Left ventricle myocardium inferior (tissue), 1 donor: Measurements from ENCODE around the gene ABCA9. TPM values are rescaled to one million over a fixed set of nuclear protein-coding genes. Genes with fewer than 3 reads are reported as not detected.
A peak's percentile ranks its signal among the peaks of the same experiment; 100 is the strongest.

Experiments used
- DNase-seq: peaks from one replicate; pipeline ENCODE4 v3.0.0-alpha.2; 2020
- H3K27ac ChIP-seq: fragments of 200-600 bp; replicated peaks from 2 replicates; pipeline ENCODE4 v1.8.0; 2021
- H3K27me3 ChIP-seq: fragments of 200-600 bp; 2 replicates; pipeline ENCODE4 v1.8.0; 2021; ENCODE audit warnings: low read depth
- H3K36me3 ChIP-seq: fragments of 200-600 bp; 2 replicates; pipeline ENCODE4 v1.8.0; 2021
- H3K4me1 ChIP-seq: fragments of 200-600 bp; 2 replicates; pipeline ENCODE4 v1.8.0; 2021
- H3K4me3 ChIP-seq: fragments of 200-600 bp; 2 replicates; pipeline ENCODE4 v1.8.0; 2021; ENCODE audit warnings: mild to moderate bottlenecking, moderate library complexity
- H3K9me3 ChIP-seq: fragments of 200-600 bp; replicated peaks from 2 replicates; pipeline ENCODE4 v1.8.0; 2021
- intact Hi-C: fragments of 100-400 bp; cut with micrococcal nuclease; formaldehyde crosslinking; loops from one replicate; pipeline ENCODE4 v1.11.0; 2022
- total RNA-seq: library from RNA; stranded (reverse); fragmentation: NEBNext Ultra II Directional; extraction: Animal tissue kit (Norgen Biotek cat#: 25700); gene quantifications from one replicate; pipeline ENCODE4 v1.2.1, GENCODE V29; 2021
- TF ChIP-seq, protein P1 (sequence below): fragments of 200-600 bp; IDR thresholded peaks from 2 replicates; pipeline ENCODE4 v1.8.0; 2021; ENCODE audit warnings: antibody characterized with exemption, mild to moderate bottlenecking, borderline replicate concordance
- donor health status: DM: no; HTN: yes; CAD: no; lungs with severe emphysema.

The ABCA9 gene
- total RNA-seq, 1 donor from 2014 or later: 13.0 TPM

GRCh38 chr17:68987966-68988365 is 72.8 kb downstream of the ABCA9 start:
- TF ChIP-seq, protein P1, sequence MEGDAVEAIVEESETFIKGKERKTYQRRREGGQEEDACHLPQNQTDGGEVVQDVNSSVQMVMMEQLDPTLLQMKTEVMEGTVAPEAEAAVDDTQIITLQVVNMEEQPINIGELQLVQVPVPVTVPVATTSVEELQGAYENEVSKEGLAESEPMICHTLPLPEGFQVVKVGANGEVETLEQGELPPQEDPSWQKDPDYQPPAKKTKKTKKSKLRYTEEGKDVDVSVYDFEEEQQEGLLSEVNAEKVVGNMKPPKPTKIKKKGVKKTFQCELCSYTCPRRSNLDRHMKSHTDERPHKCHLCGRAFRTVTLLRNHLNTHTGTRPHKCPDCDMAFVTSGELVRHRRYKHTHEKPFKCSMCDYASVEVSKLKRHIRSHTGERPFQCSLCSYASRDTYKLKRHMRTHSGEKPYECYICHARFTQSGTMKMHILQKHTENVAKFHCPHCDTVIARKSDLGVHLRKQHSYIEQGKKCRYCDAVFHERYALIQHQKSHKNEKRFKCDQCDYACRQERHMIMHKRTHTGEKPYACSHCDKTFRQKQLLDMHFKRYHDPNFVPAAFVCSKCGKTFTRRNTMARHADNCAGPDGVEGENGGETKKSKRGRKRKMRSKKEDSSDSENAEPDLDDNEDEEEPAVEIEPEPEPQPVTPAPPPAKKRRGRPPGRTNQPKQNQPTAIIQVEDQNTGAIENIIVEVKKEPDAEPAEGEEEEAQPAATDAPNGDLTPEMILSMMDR: no peak
- Histone ChIP-seq H3K4me3 (no peak overlapping the region), H3K4me1 (no peaks in the 10 kb centered on the region), H3K9me3 (no peaks in the 10 kb centered on the region), H3K27me3 (no peaks in the 10 kb centered on the region), H3K36me3 (peaks cover 31% of the 10 kb centered on the region), H3K27ac (no peak overlapping the region)
- intact Hi-C loops: no loop called here
- DNase-seq: no peak

DNA sequence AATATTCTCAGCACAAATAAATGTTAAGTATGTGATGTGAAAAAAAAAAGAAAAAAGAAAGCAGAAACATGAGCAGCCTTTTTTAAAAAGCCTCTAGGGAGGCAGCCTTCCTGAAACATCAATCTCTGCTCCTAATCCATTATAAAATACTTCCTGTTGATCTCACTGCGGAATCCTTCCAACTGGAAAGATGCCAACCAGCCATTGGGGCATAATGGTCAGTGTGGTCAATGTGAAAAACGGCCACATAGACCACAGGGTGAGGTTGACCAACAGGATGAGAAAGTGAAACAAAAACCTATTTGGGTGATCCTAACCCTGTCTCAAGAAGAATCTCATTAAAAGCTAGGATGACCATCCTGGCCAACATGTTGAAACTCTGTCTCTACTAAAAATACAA is 79.4 kb downstream of the ABCA9 start:
- H3K4me3 ChIP-seq: no peak overlapping the region
- H3K27ac ChIP-seq: peak overlapping the region; percentile 61
- H3K27me3 ChIP-seq: no peaks in the 10 kb centered on the region
- peaks cover 24% of the 10 kb centered on the region for H3K36me3 ChIP-seq
- no peaks in the 10 kb centered on the region for H3K9me3 ChIP-seq
- TF ChIP-seq, protein P1: no peak
- DNase-seq: no peak
- intact Hi-C loops: no loop called here
- peaks cover 5% of the 10 kb centered on the region for H3K4me1 ChIP-seq

DNA sequence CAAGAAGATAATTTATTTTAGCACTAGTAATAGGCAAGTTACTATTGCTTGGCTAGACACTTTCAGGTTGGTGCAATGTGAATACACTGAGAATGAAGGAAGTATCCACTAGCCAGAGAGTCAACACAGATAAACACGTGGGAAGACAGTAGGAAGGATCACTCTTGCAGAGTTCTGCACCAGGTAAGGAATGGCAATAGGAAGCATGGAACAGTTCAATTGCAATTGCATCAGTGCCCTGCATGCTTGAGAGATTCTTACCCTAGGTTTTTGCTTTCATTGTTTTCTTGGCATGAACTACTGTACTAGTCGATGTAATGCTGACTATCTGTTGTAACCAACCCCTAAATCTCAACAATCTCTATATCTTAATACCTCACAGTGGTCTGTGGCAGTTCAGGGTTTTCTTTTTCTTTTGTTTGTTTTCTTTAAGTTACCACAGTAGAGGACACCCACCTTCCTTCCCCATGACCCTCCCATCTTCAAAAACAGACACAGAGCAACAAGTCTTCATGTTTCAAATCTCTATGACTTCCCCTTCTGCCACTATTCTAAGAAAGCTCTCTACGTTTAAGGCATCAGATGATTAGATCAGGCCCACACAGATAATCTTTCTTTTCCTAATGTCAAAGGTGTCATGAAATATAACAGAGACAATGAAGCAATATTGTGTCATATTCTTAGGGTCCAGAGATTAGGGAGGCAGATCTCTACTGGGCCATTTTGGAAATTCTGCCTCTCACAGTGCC is 87.5 kb downstream of the ABCA9 start:
- H3K27me3 ChIP-seq: peaks cover 3% of the 10 kb centered on the region
- no peak for DNase-seq
- peaks cover 22% of the 10 kb centered on the region for H3K36me3 ChIP-seq
- no peaks in the 10 kb centered on the region for H3K4me1 ChIP-seq
- H3K4me3 ChIP-seq: no peak overlapping the region
- H3K9me3 ChIP-seq: no peaks in the 10 kb centered on the region
- H3K27ac ChIP-seq: peak overlapping the region; percentile 27
- TF ChIP-seq, protein P1: no peak
- intact Hi-C loops: no loop called here

- intact Hi-C loops: no loop called here
- Histone ChIP-seq H3K4me1 (no peaks in the 10 kb centered on the region), H3K36me3 (peaks cover 18% of the 10 kb centered on the region), H3K4me3 (no peak overlapping the region), H3K27ac (peak overlapping the region; percentile 38), H3K27me3 (peaks cover 3% of the 10 kb centered on the region), H3K9me3 (no peaks in the 10 kb centered on the region)
- TF ChIP-seq, protein P1: peak; percentile 73
- no peak for DNase-seq
Measured at GRCh38 chr17:68972119-68972704, 88.5 kb downstream of the ABCA9 start.

DNA sequence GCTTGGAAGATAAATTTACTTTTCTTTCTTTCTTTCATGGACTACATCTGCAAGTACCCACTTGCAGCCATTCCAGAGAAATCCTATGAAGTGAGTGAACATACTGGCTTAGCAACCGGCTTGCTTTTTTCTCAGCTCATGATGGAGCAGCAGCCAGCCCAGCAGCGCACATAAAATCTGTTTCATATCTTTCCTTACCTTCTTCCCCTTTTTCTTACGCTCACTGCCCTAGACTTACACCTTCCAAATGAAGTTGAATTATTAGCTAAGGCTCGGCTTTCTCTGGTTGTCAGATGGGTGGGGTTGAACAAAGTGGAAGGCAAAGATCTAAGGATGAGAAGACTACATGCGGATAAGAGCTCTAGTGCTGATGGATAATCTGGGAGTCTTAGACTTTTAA is 91.6 kb downstream of the ABCA9 start:
- Histone ChIP-seq H3K27me3 (peaks cover 3% of the 10 kb centered on the region), H3K4me3 (no peak overlapping the region), H3K36me3 (no peaks in the 10 kb centered on the region), H3K4me1 (no peaks in the 10 kb centered on the region), H3K9me3 (no peaks in the 10 kb centered on the region), H3K27ac (peak overlapping the region; percentile 51)
- TF ChIP-seq, protein P1: no peak
- intact Hi-C loops: loop anchor here (10.0 kb wide), 1 partner anchor 194 kb away; no protein-coding TSS in a partner anchor
- no peak for DNase-seq
